Neural cell (in vitro differentiated cells): ENCODE measurements around the gene B3GALT4.

Experiments
- POLR2AphosphoS5 ChIP-seq: IDR thresholded peaks from 2 replicates; pipeline ENCODE4 v1.6.1; 2012
- SMC3 ChIP-seq: fragments of 450-650 bp; conservative IDR thresholded peaks from 2 replicates; pipeline ENCODE4 v1.6.1; 2014; ENCODE audit warnings: antibody characterized with exemption, mild to moderate bottlenecking, moderate library complexity; ENCODE audit not compliant: poor library complexity
- TF ChIP-seq, protein P1 (sequence below): fragments of 450-650 bp; IDR thresholded peaks from 2 replicates; pipeline ENCODE4 v1.5.1; 2014; ENCODE audit warnings: antibody characterized with exemption, mild to moderate bottlenecking, moderate library complexity; ENCODE audit not compliant: poor library complexity, severe bottlenecking
- TF ChIP-seq, protein P2 (sequence below): IDR thresholded peaks from 2 replicates; pipeline ENCODE4 v1.6.1; 2012; ENCODE audit warnings: borderline replicate concordance

DNA sequence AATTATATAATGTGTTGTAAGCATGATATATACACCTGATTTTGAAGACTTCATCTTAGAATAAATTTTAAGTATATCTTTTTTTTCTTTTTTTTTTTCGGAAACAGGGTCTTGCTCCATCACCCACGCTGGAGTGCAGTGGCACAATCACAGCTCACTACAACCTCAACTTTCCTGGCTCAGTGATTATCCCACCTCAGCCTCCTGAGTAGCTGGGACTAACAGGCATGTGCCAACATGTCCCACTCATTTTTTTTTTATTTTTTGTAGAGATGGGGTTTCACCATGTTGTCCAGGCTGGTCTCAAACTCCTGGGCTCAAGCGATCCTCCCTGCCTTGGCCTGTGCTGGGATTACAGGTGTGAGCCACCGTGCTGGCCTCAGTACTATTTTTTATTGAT, 22.3 kb upstream of the B3GALT4 start:
- TF ChIP-seq, protein P1, sequence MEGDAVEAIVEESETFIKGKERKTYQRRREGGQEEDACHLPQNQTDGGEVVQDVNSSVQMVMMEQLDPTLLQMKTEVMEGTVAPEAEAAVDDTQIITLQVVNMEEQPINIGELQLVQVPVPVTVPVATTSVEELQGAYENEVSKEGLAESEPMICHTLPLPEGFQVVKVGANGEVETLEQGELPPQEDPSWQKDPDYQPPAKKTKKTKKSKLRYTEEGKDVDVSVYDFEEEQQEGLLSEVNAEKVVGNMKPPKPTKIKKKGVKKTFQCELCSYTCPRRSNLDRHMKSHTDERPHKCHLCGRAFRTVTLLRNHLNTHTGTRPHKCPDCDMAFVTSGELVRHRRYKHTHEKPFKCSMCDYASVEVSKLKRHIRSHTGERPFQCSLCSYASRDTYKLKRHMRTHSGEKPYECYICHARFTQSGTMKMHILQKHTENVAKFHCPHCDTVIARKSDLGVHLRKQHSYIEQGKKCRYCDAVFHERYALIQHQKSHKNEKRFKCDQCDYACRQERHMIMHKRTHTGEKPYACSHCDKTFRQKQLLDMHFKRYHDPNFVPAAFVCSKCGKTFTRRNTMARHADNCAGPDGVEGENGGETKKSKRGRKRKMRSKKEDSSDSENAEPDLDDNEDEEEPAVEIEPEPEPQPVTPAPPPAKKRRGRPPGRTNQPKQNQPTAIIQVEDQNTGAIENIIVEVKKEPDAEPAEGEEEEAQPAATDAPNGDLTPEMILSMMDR = no peak
- TF ChIP-seq POLR2AphosphoS5 (no peak), SMC3 (no peak)
- TF ChIP-seq, protein P2, sequence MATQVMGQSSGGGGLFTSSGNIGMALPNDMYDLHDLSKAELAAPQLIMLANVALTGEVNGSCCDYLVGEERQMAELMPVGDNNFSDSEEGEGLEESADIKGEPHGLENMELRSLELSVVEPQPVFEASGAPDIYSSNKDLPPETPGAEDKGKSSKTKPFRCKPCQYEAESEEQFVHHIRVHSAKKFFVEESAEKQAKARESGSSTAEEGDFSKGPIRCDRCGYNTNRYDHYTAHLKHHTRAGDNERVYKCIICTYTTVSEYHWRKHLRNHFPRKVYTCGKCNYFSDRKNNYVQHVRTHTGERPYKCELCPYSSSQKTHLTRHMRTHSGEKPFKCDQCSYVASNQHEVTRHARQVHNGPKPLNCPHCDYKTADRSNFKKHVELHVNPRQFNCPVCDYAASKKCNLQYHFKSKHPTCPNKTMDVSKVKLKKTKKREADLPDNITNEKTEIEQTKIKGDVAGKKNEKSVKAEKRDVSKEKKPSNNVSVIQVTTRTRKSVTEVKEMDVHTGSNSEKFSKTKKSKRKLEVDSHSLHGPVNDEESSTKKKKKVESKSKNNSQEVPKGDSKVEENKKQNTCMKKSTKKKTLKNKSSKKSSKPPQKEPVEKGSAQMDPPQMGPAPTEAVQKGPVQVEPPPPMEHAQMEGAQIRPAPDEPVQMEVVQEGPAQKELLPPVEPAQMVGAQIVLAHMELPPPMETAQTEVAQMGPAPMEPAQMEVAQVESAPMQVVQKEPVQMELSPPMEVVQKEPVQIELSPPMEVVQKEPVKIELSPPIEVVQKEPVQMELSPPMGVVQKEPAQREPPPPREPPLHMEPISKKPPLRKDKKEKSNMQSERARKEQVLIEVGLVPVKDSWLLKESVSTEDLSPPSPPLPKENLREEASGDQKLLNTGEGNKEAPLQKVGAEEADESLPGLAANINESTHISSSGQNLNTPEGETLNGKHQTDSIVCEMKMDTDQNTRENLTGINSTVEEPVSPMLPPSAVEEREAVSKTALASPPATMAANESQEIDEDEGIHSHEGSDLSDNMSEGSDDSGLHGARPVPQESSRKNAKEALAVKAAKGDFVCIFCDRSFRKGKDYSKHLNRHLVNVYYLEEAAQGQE = no peak
